Stimulated activated naive CD8-positive, alpha-beta T cell treated with anti-CD3 and anti-CD28 coated beads, Interleukin-15, Interleukin-2, amounts not matched to agents 100 U/mL and 50 U/mL, for 24 hours (primary cell): ENCODE measurements around the gene CCDC28A.

Experiments used
- ATAC-seq: fragments of 150-1000 bp; cut with Tn5 transposase; one replicate; pipeline ENCODE4 v1.10.0; 2021
- DNase-seq: peaks from one replicate; pipeline ENCODE4 v3.0.0; 2021

The CCDC28A gene

DNA sequence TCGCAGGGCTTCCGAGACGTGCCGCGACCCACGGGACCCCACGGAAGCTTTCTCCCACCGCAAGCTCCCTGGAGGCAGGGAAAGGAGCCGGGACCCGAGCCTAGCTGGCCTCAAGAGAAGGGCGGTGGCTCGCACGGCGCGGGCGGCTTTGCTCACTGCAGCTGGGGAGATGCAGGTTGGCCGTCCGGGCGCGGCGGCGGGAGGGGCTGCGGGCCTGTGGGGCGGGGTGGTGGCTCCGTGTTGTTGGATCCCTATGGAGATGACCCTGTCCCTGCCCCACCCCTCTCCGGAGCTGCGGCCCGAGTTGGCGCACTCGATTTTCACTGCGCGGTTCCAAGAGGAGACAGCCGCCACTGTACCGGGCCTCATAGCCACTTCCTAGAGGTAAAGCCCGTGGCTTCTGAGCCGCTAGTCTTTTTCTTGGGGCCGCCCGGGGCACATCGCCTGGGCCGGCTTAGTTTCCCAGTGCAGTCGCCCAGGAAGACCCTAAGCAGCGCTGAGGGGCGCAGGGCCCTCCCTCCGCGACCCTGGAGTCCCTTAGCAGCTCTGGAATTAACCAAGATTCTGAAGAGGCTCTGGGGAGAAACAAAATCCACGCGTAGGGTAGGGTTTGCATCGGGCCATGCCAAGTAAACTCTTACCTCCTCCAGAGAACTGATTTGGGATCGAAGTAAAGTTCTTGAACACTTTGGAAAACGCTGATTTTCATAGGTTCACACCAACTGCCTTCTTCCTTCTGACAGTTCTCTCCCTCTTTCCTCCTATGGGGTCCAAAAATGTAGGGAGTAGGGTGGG lies 22.4 kb downstream of the CCDC28A start, which contains the start of gene ECT2L:
TSS of gene ECT2L (plus strand) at position 279 of the 795 bp plus-strand sequence. CDS start 17,188 bp downstream, outside the sequence.
- DNase-seq (no peak), ATAC-seq (peak; percentile 43)

DNA sequence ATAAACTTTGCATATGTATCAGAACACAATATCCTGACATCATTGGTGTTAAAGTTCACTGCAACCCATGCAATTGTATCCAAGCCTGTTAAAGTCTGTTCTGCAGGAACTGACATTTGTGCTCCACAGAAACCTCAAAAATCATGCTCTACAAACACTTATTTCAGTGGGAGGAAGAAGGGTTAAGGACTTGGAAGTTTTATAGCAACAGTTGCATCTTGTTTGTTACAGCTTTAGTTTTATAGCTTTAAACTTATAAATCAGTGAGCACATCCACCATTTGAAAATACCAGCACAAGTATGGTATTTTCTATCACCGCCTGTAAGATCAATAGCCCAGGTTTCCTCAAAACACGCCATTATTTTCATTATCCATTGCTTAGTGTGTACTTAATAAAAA lies 23.2 kb downstream of the CCDC28A start:
- ATAC-seq, result no peak
- no peak for DNase-seq

DNA sequence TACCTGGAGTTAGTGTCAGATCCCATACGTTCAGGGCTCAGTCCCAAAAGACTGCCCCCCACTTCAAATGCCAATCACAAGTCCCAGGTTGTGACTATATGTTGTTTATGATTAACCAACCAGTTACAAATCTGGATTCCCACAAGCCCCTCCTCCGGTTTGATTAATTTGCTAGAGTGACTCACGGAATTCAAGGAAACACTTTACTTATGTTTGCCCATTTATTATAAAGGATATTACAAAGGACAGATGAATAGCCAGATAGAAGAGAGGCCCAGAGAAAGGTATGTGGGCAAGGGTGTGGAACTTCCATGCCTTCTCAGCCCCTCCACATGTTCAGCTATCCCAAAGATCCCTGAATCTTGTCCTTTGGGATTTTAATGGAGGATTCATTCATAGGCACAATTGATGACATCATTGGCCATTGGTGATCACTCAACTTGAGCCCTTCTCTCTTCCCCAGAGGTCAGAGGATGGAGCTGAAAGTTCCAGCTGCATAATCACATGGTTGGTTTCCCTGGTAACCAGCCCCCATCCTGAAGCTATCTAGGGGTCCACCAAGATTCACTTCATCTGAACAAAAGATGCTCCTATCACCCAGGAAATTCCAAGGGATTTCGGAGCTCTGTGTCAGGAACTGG lies 24.4 kb downstream of the CCDC28A start:
- ATAC-seq, result no peak
- no peak for DNase-seq

DNA sequence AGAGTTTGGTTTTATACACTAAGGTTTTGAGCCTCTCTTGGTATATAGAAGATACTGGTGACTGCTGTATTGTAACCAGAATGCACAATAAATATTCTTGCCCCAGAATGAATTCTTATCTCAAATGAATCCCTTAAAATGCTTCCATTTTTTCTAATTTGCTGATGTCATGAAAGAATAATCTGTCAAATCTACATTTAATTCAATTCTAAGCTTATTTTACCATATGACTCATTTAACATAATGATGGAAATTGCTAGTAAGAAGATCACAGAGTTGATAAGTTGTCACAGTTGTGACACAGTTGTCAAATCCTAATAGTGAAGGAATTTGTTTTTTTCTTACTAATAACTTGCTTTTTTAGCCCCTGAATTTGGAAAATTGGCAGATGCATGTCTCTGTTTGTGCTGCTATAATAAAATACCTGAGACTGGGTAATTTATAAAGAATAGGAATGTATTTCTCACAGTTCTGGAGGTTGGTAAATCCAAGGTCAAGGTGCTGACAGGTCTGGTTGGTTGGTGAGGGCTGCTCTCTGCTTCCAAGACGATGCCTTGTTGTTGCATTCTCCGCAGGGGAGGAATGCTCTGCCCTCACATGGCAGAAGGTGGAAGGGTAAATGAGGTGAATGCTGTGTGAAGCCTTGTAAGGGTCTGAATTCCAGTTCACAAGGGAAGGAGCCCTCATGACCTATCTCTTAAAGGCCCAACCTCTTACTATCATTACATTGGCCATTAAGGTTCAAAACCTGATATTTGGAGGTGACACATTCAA lies 27.0 kb downstream of the CCDC28A start:
- ATAC-seq (no peak), DNase-seq (no peak)

DNA sequence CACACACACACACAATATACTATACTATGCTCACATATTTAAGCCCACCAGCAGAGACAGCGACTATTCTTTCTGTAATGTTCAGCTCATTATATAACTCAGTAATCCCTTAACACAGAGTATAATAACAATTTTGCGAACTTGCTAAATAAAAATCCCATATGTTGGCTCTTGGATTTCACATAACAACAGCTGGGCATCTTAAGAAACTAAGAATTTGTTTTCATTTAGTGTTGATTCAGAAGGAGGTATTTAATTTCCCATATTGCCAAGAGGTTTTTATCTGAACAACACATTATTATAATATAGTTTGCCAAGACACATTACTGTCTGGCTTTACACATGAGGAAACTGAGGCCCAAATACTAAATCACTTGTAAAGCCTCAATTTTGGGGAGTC lies 29.8 kb downstream of the CCDC28A start:
- DNase-seq (no peak), ATAC-seq (no peak)

DNA sequence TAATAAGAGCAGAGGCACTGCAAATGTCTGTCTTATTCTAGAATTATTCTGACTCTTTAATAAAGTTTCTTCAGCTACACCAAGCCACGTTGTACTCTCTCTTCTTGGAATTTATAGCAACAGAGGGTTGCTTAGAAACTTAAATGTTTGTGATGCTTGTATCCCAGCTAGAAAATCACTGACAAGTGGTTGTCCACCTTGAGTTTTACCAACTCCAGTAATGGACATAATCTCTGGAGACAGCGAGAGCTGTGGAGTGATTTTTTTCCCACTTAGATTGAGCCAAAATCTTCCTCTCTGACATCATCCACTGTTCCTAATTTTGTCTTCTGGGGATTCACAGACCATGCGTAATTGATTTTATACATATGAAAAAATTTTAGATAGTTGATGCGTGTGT lies 30.3 kb downstream of the CCDC28A start:
- ATAC-seq (no peak), DNase-seq (no peak)

DNA sequence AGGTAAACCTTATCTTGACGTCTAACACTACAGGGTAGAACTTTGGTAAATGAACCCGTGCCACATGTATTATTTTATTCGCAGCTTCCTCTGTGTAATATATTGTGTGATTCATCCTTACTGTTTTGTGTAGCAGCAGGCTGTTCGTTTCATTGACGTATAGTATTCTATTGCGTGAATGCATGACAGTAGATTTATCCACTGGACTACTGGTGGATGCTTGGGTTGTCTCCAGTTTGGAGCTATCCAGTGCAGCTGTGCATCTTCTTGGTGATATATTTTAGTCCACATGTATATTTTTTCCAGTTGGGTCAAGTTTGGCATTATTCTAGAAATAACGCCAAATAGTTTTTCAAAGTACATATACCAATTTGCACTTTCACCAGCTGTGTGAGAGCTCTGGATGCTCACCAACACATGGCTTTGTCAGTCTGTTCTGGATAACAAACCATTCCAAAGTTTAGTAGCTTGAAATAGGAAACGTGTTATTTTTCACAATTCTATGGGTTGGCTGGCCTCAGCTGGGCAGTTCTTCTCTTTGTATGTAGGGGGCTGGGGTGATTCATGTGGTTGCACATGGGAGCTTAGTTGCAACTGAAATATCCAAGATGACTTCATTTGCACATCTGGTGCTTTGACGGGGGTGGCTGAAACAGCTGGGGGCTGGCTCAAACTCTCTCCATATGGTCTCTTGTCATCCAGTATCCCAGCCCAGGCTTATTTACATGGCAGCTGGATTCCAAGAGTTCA lies 31.6 kb downstream of the CCDC28A start:
- no peak for ATAC-seq
- no peak for DNase-seq

DNA sequence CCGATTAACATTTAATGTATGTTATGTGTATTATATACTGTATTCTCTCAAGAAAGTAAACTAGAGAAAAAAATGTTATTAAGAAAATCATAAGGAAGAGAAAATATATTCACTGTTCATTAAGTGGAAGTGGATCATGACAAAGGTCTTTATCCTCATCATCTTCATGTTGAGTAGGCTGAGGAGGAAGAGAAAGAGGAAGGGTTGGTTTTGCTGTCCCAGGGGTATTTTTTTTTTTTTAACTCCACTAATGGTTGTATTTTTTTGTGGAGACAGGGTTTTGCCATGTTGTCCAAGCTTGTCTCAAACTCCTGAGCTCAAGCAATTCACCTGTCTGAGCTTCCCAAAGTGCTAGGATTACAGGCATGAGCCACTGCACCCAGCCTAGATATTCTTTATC lies 33.3 kb downstream of the CCDC28A start:
- no peak for ATAC-seq
- no peak for DNase-seq

DNA sequence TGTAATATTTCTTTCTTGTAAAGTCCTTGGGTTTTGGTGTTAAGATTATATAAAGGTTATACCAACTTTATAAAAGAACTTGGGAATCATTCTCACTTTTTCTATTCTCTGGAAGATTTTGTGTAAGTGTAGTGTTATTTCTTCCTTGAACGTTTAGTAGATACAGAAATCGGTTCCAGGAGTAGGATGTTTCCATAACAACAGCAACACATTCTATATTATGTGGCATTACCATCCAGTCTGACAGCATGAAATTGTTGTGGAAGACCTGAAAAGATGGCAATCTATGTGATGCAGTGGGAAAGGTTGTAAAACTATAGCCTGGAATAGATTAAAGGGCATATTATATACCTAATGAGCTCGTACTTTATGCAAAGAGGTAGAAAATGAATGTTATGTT lies 36.1 kb downstream of the CCDC28A start:
- no peak for ATAC-seq
- DNase-seq, result no peak

DNA sequence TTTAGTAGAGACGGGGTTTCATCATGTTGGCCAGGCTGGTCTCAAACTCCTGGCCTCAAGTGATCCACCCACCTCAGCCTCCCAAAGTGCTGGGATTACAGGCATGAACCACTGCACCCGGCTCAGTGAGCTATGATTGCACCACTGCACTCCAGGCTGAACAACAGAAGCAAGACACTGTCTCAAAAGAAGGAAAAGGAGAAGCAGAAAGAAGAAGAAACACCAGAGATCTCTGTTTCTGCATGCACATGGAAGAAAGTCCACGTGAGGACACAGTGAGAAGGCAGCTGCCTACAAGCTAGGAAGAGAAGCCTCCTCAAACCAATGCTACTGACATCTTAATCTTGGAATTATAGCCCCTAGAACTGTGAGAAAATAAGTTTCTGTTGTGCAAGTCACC lies 38.3 kb downstream of the CCDC28A start:
- ATAC-seq (no peak), DNase-seq (no peak)

DNA sequence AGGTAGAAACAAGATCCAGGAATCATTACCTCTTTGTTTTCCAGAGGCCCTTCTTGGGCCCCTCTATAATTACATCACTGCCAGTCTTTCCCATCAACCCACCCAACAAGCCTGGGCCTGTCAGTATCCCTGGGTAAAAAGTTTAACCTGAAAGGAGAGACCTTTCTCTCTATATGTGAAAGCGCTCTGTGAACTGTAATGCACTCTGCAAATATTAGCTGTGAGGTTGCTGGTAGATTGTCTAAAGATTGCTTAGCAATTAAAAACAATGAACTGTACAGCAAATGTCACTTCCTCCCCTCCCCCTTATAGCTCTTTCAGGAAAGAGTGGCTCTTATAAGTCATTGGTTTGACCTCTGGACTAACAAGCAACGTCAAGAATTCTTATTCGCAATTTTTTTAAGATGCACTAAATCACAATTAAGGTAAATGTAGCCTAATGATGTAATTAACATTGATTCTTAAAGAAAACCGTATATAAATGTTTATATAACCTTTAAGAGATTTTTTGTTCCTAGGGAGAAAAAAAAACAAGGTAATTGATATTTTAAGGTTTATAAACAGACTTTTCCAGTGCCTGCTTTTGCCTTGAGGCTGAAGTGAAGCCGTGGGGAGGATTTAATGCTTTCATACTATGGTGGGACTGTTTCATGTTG lies 40.7 kb downstream of the CCDC28A start:
- ATAC-seq, result no peak
- DNase-seq, result no peak

DNA sequence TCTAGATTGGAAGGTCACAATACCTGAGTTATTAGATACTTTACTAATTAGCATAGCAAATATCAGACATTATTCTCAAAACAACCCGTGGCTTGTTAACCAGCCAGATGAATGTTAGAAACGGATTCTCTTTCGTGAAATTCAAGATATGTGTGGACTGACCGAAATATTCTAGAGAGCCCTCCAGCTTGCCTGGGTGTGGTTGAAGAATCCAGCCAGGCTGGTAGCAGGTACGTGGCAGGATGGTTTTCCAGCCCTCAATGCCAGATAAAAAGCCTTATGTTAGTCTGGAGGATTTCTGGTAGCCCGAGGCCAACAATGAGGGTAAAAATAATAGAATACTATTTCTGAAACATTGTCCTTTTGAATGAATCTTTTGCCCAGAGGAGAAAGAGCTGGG lies 41.7 kb downstream of the CCDC28A start:
- no peak for DNase-seq
- no peak for ATAC-seq

DNA sequence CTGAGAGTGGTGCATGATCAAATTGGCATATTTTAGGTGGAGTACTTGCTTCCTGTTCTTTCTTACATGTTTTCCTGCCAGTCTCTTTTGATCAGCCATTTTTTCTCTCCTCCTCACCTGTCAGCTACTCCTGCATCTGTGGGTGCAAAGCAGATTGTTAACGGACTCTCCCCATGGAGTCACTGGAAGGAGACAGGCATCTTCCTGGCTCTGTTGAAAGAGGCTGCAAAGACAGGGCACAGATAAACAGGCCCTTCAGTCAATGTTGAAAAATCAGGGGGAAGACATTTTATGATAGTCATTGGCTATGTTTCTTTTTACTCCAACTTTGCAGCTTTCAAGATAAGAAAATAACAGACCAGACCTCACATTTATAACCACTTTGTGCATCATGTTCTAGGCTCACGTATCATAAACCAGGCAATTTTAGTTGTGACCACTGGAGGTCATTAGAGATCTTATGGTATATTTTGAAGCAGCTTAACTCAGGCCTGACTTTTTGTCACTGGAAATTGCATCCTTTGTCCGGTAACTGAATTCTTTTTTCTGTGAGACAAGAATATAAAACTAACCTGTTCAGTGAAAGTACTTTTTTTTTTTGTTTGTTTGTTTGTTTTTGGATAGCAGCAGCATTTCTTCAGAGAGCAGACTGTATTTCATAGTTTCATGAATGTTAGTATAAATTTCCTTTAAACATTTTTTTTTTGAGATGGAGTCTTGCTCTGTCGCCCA lies 42.4 kb downstream of the CCDC28A start:
- no peak for DNase-seq
- no peak for ATAC-seq

DNA sequence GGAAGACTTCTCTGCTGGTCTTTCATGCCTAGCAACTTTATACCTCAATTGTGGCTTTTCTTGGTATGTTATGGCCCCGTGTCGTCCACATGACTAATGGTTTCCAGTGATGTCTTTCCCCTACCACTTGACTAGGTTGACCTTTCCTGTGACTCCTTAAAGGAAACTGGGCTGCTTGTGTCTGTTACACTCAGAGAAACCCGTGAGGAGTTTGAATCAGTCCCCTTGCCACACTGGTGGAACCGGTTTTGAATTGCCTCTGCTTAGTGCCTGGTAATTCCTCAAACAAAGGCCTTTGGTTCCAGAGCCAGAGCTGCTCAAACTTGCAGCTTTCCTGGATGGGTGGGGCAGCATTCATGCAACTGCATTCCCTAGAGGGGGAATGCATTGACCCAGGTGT lies 44.2 kb downstream of the CCDC28A start:
- DNase-seq (peak; percentile 45), ATAC-seq (peak; percentile 89)

DNA sequence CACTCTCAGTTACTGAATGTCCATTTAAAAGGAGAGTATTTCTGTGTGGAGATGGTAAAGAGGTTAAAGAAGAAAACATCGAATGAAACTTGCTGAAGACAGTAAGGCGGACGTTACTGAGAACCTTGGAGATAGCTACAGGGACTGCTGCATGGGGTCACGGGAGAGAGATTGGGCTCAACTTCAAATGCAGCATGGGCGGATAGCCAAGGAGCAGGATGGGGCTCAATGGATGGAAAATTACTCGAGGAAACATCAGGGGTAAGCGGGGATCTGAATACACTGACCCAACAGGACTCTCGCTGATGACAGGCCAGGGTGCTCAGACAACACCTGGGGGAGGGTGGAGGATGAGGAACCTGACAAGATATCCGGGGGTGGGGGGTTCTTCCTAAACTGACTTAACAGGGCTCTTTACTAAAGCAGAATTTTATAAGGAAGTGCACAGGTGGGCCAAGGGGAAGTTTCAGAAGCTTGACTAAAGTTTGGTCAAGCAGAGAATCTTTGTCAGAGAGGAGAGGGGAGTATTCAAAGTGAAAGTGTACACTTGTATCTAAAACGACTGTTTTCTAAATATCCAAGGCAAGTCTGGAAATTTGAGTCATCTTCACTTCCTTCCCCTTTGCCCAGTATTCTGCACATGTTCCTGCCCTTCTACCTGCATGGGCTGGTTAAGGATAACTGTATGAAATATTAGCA lies 45.1 kb downstream of the CCDC28A start:
- DNase-seq (peak; percentile 33), ATAC-seq (peak; percentile 66)

DNA sequence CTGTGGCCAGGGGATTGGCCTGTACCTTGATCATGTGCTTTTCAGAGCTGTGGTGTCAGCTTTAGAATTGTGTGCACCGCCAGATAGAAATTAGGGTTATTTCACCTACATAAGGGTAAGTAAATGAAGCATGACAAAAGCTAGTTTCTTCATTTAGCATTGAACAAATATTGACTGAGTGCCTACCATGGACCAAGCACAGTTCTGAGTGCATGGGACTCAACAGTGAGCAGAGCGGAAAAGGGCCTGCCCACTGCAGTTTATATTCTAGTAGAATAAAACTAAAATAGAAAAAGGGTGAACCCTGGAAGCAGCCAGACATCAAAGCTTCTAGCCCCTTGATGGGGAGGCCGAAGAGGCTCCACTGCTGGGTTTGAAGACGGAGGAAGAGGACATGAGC lies 48.0 kb downstream of the CCDC28A start:
- ATAC-seq (no peak), DNase-seq (no peak)

DNA sequence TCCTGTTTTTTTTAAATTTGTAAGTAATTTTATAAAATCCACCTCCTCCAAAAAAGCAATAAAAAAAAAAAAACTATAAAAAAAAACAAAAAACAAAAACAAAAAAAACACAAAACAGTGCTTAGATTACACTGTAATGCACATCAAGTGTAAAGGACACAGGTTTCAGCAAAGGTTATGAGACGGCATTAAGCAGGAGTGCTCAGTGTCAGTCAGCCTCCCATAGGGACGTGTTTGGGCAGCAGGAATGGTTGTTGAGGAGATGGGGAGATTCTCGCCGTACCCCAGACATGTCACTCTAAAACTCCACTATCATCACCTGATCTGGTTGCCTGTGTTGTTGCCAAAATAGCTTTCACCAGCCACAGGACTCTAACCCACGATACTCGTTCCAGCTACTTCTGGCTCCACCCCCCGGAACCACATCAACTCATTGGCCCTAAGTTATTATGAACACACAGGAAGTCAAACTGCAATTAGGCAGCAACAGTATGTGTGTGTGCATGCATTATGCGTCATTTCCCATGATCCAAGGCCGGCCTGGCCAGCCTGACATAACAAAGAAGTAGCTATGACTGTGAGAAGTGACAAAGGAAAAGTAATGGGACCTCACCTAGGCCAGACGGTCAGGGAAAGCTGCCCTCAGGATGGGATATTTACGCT lies 51.0 kb downstream of the CCDC28A start:
- ATAC-seq (peak; percentile 49), DNase-seq (peak; percentile 14)

DNA sequence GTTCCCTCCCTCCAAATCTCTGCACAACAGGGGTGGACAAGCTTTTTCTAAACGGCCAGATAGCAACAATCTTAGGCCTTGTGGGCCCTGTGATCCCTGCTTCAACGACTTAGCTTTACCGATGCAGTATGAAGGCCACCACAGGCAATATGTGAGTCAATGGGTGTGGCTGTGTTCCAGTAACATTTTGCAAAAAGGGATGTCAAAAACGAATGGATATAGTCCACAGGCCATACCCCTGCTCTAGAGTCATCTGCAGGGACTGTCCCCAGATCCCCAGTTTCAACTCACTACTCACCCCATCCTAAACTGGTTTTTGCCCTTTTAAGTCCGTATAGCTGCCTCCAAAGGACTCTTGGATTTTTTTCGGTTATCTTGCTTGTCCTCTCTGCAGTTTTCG lies 56.7 kb downstream of the CCDC28A start:
- DNase-seq, result no peak
- ATAC-seq, result no peak

DNA sequence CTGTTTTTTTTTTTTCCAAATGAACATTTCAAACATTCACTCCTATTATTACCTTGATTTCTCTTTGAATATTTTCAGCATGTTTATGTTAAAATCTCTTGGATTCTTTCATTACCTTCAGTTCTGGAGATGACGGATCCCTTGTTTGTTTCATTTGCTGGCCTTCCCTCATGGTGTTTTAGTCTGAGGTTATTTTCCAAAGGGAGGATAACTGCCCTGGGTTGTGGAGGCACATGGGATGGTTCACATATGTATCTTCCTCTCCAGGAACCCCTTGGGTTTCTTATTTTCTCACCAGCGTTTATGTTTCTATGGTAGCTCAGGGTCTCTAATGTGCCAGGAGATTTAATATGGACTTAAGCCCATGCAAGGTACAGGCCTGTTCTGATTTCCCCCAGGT lies 58.6 kb downstream of the CCDC28A start:
- no peak for ATAC-seq

More for the DNA sequence above, 58.6 kb downstream of the CCDC28A start:
- DNase-seq, result no peak
